Left hindlimb (tissue), 1 donor: ENCODE data around the gene TDRD1.

Experiments
- DNase-seq: peaks from one replicate; pipeline ENCODE4 v3.0.0-alpha.2; 2018

TDRD1 gene

DNA sequence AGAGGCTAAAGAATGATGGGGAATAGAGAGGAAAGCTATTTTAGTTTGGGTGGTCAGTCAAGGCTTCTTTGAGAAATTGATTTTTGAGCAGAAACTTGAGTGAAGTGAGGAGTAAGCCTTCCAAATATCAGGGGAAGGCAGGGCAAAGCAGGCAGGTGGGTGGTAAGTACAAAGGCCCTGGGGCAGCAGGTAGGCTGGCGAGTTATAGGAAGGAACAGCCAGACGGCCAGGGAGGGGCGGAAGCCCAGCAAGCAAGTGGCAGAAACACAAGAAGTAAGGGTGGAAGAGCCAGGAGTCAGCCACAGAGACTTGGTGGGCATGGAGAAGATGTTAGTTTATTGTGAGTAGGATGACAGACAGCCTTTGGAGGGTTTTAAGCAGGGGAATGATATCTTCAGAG is 94.8 kb downstream of the TDRD1 start:
- no peak for DNase-seq

- DNase-seq = no peak
Measured at GRCh38 chr10:114274616-114275453, 95.7 kb downstream of the TDRD1 start.

- no peak for DNase-seq
Measured at GRCh38 chr10:114276066-114276465, 96.9 kb downstream of the TDRD1 start.

- DNase-seq = no peak
Measured at GRCh38 chr10:114276671-114277070, 97.5 kb downstream of the TDRD1 start.

DNA sequence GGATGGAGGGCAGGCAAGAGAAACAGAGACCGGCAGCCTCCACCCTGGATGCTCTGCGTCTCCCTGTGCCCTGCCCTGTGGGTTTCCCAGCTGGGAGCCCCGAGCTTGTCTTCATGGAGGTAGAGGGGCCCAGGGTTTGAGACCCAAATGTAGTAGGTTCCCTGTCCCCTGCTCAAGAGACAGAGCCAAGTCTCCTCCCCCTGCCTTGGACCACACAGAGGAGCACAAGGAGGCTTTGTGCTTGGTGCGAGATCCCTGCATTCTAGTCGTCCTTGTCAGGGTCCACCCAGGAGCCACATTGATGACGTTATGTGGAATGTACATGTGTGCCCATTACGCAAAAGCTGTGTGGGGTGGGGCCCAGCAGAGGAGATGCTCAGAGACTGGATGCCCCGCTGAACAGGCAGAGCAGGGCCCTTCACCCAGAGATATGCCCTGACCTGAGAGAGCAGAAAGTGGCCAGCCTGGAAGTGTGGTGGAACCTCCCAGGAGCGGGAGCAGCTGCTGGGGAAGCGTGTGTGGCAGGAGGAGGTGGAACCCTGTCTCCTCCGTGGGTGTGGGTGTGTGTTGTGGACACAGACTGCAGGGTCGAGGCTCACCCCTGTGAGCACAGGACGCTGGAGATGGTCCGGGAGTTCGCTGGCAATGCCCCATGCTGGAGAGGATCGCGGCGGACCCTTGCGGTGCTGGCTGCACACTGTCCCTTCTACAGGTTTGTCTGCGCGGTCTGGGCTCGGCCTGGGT is 99.2 kb downstream of the TDRD1 start:
- no peak for DNase-seq

DNA sequence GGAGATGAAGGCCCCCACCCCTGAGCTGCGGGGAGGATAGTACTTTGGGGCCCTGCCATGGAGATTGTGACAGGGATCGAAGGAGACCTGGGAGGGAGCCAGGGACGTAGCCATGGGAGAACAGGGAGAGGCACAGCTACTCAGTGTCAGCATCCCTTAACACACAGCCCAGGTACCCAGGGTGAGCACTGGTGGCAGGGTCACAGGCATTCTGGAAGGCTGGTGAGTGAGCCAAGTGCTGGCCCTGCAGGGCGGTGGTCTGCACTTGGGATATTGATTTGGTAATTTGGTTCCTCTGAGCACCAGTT is 99.7 kb downstream of the TDRD1 start:
- DNase-seq = no peak

DNA sequence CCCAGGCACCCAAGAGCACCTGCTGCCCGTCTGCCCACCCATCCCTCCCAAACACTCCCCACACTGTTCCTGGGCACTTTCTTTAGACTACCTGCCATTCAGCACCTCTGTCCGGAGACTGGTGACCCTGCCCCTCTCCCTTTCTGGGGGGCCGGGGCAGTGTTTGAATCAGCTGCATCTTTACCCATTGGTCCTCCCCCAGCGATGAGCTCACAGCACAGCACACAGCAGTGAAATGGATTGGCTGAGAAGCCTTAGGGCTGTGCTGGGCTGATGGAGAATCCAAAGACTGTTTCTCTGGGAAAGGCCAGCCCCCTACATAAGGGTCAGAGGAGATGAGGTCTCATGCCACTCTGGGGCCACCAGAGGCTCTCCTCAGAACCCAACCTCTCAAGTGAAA is 100.1 kb downstream of the TDRD1 start:
- DNase-seq = no peak

GRCh38 chr10:114279901-114280644 is 100.9 kb downstream of the TDRD1 start:
- DNase-seq = no peak

GRCh38 chr10:114281006-114281405 is 101.9 kb downstream of the TDRD1 start:
- DNase-seq = no peak

DNA sequence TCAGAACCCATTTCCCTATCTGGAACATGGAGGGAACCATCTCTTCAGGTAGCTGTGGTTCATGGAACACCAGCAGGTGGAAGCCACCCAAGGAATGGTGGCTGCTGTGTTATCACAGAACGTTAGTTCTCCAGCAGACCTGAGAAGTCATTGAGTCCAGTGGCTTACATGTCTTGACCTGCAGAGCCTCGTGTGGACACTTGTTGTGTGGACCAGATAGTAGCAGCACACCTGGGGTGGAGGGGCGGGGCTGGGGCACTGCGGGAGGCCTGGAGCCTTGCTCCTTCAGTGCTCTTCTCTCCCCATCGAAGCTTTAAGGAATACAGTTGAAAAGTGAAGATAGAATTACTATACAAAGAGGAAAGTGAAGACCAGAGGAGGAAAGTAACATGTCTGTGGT is 102.3 kb downstream of the TDRD1 start:
- DNase-seq = no peak
